Testis (tissue), 2 donors: ENCODE results near the gene WIPF1.

Experiments used
- CTCF ChIP-seq, 3 experiments: fragments of 450-650 bp in 2 of 3; fragments of 200-600 bp in 1 of 3; sonication (generic) in 1 of 3; IDR thresholded peaks; one replicate each; pipeline ENCODE4 v1.5.1; 2016 to 2019; ENCODE audit warnings: antibody characterized with exemption in 3 of 3, mild to moderate bottlenecking in 2 of 3, moderate library complexity in 1 of 3
- POLR2A ChIP-seq: fragments of 450-650 bp; IDR thresholded peaks from one replicate; pipeline ENCODE4 v1.6.1; 2017; ENCODE audit warnings: antibody characterized with exemption, mild to moderate bottlenecking, moderate library complexity

GRCh38 chr2:174624895-174625430 lies 27.4 kb upstream of the WIPF1 start:
- no peak for TF ChIP-seq CTCF (IDR thresholded peaks at IDR 0.05)
- no peak for TF ChIP-seq POLR2A
